Measurements from ENCODE around the gene CHMP1A.

CHMP1A gene

GRCh38 chr16:89602273-89602951, 55.1 kb downstream of the CHMP1A start:
- no peak for DNase-seq

GRCh38 chr16:89601906-89602272, 55.6 kb downstream of the CHMP1A start:
- DNase-seq: no peak

GRCh38 chr16:89600956-89601355, 56.6 kb downstream of the CHMP1A start:
- DNase-seq: no peak

- DNase-seq: no peak
Observed at GRCh38 chr16:89600427-89600826, 57.1 kb downstream of the CHMP1A start.

GRCh38 chr16:89599902-89600301, 57.6 kb downstream of the CHMP1A start:
- no peak for DNase-seq

GRCh38 chr16:89599451-89599858, 58.1 kb downstream of the CHMP1A start:
- DNase-seq: no peak

- no peak for DNase-seq
Observed at GRCh38 chr16:89598199-89598598, 59.3 kb downstream of the CHMP1A start.

- DNase-seq: no peak
Observed at GRCh38 chr16:89596957-89597649, 60.4 kb downstream of the CHMP1A start.

- DNase-seq: no peak
Observed at GRCh38 chr16:89596061-89596689, 61.3 kb downstream of the CHMP1A start.

GRCh38 chr16:89595330-89596060, 62.0 kb downstream of the CHMP1A start:
- DNase-seq: no peak

Data from NCI-H526 treated with DMSO at 0.1 percent for 48 hours (cell line).